Activated CD4-positive, alpha-beta T cell treated with anti-CD3 and anti-CD28 coated beads for 24 hours (primary cell): ENCODE data around the gene C1QTNF6.
"Not testable (repeated sequence)": the region's sequence is repeated elsewhere in the genome, so short reads cannot be mapped to it uniquely, and the experiment has no call there.

Experiments
- DNase-seq, 2 donors: peaks; one replicate each; pipeline ENCODE4 v3.0.0-alpha.2; 2020; ENCODE audit warnings: low read depth in 2 of 2

Gene C1QTNF6

GRCh38 chr22:37187891-37188761 lies at the start of gene C1QTNF6:
Gene C1QTNF6 (minus strand): TSS chr22:37188247. CDS start chr22:37188213, 34 bp downstream.
- no peak for DNase-seq

GRCh38 chr22:37235897-37236607 lies 48.0 kb upstream of the C1QTNF6 start:
- DNase-seq: no peak

GRCh38 chr22:37234736-37235711 lies 47.0 kb upstream of the C1QTNF6 start:
- DNase-seq: no peak

- DNase-seq: no peak
These were observed 45.9 kb upstream of the C1QTNF6 start for GRCh38 chr22:37233751-37234631.

GRCh38 chr22:37233371-37233750 lies 45.3 kb upstream of the C1QTNF6 start:
- DNase-seq: not testable (repeated sequence)

- DNase-seq: no peak
These were observed 44.3 kb upstream of the C1QTNF6 start for GRCh38 chr22:37232140-37232998.

GRCh38 chr22:37231406-37232139 lies 43.5 kb upstream of the C1QTNF6 start:
- no peak for DNase-seq

GRCh38 chr22:37230673-37231405 lies 42.8 kb upstream of the C1QTNF6 start:
- peak; percentile 72 to 81 for DNase-seq

GRCh38 chr22:37229805-37230672 lies 42.0 kb upstream of the C1QTNF6 start:
- DNase-seq: peak; percentile 81 to 83

GRCh38 chr22:37229012-37229804 lies 41.2 kb upstream of the C1QTNF6 start:
- no peak for DNase-seq

- no peak for DNase-seq
These were observed 40.3 kb upstream of the C1QTNF6 start for GRCh38 chr22:37228106-37229011.

GRCh38 chr22:37226514-37226913 lies 38.5 kb upstream of the C1QTNF6 start:
- no peak for DNase-seq

GRCh38 chr22:37226087-37226486 lies 38.0 kb upstream of the C1QTNF6 start:
- DNase-seq: no peak

GRCh38 chr22:37225481-37225880 lies 37.4 kb upstream of the C1QTNF6 start:
- DNase-seq: no peak

- DNase-seq: no peak
These were observed 36.8 kb upstream of the C1QTNF6 start for GRCh38 chr22:37224757-37225420.
